ENCODE results near the gene PLD4.
"Not testable (repeated sequence)": the region's sequence is repeated elsewhere in the genome, so short reads cannot be mapped to it uniquely, and the experiment has no call there.

The PLD4 gene

DNA sequence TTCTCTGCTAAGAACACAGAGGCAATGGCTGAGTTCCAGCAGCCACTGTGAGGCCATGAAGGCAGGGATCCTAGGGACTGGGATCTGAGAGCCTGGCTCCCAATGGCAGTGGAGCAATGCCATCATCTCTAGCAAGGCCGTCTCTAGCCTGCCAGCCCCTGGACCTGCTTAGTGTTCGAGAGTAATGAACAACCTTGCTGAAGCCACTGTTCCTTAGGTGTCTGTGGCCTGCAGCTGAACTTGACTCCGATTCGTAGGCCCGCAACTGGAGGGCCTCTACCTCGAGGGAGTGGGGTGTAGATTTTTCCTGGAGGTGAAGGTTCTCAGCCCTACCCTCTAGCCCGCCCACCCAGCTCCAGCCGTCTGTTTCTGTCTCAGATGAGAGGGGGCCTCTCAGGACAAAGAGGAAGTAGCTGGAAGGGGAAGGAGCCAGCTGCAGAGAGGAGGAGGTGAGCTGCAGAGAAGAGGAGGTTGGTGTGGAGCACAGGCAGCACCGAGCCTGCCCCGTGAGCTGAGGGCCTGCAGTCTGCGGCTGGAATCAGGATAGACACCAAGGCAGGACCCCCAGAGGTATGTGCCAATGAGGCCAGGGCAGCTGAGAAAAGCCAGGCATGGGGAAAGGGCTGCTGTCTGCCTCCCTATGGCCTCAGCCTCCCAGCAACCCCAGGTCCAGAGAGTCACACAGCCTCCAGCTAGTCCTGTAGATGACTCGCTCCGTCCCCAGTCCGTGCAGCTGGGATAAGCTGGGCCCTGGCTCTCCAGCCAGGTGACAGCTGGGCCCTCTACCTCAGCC is at the start of gene PLD4:
PLD4 (plus strand) TSS at position 459 of the 793 bp plus-strand sequence. CDS start 2,262 bp downstream, outside the sequence.
- no peak for DNase-seq

DNA sequence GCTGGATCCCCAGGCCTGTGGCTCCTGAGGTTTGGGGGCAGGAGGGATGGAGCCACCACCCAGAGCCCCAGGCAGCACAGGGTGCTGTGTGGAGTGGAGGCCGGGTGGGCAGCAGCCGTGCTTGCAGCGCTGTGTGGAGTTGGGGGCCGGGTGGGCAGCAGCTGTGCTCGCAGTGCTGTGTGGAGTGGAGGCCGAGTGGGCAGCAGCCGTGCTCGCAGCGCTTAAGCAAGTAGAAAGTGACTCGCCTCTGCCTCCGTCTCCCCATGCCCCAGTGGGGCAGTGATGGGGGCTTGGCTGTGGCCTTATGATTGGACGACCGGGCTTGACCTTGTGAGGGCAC is 49.3 kb upstream of the PLD4 start:
- DNase-seq = no peak

DNA sequence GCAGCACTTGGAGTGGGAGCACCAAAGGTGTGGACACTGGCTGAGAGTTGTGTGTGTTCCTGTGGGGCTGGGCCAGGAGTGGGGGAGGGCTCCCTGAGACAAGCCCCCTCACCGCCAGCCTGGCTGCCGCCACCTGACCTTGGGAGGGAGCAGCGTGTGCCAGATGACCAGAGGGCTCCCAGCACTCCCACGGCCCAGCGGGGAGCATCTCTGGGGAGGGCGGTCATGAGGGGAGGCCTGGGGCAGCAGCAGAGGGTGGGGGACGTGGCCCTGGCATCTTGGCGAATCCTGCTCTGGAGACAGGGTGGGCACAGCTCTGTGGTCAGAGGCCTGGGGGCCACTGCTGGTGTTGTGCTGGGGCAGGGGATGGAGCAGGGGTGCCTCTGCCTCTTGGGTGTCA is 48.9 kb upstream of the PLD4 start:
- DNase-seq = no peak

- no peak for DNase-seq
Measured at GRCh38 chr14:104876251-104876699, 48.4 kb upstream of the PLD4 start.

- no peak for DNase-seq
Measured at GRCh38 chr14:104877066-104877805, 47.4 kb upstream of the PLD4 start.

GRCh38 chr14:104877806-104878550 is 46.7 kb upstream of the PLD4 start:
- DNase-seq = no peak

DNA sequence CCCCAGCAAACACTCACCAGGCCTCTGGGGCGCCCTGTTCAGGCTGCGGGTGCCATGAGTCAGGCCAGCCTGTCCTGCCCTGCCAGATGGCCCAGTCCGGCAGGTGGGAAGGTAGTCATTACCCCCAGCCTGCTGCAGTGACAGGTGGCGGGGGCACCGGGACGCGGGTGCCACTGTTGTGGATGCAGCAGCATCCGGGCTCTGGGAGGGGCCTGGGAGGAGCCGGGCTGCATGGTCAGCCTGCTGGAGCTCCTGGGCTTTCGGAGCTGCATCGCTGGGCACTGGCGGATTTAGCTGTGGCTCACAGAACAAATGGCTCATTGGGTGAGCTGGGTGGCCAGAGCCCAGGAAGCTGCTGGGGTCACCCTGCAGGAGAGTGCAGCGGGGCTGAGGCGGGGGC is 46.1 kb upstream of the PLD4 start:
- no peak for DNase-seq

DNA sequence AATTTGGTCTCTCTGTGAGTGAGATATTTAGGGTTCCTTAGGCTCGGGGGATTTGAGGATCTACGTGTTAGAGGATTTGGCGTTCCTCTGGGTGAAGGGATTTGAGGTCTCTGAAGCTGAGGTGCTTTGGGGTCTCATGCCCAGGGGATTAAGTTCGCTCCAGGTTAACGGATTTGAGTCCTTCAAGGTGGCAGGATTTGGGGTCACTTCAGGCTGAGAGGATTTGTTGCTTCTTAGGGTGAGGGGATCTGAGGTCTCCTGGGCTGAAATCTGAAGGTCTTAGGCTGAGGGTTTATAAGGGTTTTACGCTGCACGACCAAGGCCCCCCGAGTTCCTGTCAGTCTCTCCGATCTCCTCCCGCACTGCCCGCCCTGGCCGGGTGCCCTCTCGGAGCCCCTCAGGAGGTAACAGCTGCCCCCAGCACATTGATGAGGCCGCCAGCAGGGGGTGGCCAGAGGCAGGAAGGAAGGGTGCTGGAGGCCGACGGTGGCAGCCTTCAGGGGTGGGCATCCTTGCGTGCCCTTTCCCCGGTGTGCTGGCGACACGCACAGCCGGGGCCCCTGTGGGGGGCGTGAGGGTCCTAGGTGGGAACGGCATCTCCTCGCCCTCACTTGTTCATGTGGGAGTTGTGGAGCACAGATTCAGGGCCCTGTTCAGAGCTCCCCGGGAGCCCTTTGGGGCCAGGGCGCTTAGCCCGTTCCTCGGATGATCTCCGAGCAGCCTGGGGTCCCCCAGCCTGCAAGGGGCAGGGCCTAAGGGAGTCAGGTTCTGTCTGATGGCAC is 45.3 kb upstream of the PLD4 start:
- DNase-seq = no peak

DNA sequence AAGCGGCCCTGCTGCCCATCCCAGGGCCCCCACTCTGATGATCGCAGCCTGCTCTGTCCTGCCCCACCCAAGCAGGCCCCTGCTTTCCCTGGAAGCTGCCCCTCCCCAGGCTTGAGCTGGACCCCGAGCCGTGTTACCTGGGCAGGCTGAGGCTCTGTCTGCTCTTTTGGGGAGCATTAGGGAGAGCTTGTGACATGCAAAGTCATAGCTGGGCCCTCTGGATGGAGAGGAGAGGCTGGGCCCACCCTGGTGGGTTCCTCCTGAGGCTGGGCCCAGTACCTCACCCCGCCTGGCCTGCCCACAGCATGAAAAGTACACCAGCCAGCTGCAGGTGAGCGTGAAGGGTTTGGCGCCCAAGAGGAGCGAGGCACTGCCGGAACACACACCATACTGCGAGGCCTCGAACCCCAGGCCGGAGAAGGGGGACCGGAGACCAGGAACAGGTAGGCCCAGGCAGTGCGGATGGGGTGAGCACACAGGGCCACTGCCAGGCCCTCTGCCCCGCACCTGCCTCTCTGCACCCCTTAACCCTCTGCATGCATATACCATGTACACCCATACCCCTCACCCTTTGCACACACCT is 44.6 kb upstream of the PLD4 start:
- DNase-seq = no peak

DNA sequence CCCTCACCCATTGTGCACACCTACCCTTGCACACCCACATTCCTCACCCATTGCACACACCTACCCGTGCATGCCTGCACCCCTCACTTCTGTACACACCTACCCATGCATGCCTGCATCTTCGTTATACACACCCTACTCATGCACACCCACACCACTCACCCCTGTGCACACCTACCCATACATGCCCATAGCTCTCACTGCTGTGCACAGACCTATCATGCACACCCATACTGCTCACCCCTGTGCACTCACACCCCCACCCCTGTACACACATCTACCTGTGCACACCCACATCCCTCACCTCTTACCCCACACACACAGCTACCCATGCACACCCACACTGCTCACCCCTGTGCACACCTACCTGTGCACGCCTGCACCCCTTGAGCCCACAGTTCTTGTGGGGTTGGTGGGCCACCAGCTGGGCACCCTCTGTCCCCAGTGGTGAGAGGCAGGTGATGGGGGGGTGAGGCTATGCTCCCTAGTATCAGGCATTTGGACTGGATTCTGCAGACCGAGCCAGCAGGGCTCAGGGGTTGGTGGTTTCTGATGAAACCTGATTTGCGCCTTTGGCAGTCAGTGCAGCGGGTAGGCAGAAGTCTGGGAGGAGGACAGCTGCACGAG is 44.0 kb upstream of the PLD4 start:
- no peak for DNase-seq

DNA sequence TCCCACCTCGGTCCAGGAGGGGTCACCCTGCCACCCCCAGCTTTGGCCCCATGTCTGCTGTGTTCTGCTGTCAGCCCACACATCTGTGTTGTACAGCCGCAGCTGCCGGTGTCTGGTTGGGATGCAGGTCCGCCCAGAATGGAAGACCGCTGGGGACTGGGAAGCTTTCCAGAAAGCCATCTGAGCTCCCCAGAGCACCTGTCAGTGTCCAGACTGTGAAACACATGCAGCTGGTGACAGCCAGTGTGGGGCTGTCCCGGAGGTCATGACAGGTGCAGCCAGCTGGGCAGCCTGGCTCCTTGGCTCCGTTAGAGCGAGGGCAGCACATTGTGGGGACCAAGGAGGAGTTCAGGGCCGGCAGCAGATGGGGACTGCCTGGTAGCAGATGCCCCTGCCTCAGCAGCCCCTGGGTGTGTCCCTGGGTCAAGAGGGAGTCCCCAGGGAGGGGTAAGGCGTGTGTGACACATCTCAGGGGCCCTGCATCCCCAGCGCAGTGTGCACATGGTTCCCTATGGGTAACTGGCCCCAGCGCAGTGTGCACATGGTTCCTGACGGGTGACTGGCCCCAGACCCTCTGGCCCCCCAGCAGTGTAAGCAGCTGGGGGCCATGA is 43.2 kb upstream of the PLD4 start:
- DNase-seq = no peak

DNA sequence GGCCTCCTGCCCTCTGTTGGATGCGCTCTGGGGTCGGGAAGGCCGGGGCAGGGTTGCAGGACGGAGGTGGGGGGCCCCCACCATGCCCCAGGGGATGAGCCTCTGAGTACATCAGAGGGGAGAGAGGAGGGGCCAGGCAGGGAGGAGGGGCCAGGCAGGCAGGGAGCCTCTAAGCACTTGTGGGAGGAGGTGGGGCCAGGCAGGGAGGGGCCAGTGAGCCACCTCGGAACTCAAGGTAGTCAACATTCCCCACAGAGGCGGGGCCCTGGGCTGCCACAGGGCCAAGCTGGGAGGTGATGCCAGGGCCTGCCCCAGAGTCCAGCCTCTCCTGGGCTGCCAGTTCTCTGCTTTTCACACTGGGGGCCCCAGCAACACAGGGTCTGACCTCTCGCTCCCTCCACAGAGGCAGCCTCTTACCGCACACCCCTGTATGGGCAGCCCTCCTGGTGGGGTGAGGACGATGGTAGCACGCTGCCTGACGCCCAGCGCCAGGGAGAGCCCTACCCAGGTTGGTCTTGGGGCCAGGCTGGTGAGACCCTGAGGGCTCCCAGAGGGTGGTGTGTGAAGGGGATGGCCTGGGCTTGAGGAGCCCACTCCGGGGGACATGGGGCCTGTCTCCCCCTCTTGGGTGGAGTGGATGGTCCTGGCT is 42.2 kb upstream of the PLD4 start:
- no peak for DNase-seq

DNA sequence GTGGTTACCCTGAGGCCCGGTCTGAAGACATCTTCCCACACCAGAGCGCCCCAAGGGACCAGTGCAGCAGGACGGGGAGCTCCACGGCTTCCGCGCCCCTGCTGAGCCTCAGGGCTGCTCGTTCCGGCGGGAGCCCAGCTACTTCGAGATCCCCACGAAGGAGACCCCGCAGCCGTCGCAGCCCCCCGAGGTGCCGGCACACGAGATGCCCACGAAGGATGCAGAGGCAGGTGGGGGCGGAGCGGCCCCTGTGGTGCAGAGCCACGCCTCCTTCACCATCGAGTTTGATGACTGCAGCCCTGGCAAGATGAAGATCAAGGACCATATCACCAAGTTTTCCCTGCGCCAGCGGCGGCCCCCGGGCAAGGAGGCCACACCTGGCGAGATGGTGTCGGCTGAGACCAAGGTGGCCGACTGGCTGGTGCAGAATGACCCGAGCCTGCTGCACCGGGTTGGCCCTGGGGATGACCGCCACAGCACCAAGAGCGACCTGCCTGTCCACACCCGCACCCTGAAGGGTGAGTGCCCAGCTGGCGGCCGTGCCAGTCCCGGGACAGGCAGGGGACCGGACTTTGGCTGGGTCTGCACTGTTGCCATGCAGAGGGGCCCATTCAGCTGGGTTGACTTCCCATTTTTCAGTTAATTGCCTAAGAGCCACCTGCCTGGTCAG is 41.6 kb upstream of the PLD4 start:
- DNase-seq = no peak

DNA sequence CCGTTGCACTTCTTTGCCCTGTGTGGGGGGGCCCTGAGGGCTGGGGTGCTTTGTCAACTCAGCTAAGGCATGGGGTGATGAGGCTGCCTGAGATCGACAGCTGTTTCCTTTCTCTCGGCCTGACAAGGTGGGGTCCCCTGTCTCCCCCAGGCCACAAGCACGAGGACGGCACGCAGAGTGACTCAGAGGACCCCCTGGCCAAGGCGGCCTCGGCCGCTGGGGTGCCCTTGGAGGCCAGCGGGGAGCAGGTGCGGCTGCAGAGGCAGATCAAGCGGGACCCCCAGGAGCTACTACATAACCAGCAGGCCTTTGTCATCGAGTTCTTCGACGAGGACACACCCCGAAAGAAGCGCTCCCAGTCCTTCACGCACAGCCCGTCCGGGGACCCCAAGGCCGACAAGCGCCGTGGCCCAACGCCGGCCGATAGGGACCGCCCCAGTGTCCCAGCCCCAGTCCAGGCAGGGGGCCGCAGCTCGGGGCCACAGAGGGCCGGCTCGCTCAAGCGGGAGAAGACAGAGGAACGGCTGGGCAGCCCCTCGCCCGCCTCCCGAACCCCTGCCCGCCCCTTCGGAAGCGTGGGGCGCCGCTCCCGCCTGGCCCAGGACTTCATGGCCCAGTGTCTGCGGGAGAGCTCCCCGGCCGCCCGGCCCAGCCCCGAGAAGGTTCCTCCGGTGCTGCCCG is 40.9 kb upstream of the PLD4 start:
- no peak for DNase-seq

- DNase-seq = not testable (repeated sequence)
Measured at GRCh38 chr14:104884381-104884780, 40.3 kb upstream of the PLD4 start.

- DNase-seq = no peak
Measured at GRCh38 chr14:104885031-104885972, 39.4 kb upstream of the PLD4 start.

DNA sequence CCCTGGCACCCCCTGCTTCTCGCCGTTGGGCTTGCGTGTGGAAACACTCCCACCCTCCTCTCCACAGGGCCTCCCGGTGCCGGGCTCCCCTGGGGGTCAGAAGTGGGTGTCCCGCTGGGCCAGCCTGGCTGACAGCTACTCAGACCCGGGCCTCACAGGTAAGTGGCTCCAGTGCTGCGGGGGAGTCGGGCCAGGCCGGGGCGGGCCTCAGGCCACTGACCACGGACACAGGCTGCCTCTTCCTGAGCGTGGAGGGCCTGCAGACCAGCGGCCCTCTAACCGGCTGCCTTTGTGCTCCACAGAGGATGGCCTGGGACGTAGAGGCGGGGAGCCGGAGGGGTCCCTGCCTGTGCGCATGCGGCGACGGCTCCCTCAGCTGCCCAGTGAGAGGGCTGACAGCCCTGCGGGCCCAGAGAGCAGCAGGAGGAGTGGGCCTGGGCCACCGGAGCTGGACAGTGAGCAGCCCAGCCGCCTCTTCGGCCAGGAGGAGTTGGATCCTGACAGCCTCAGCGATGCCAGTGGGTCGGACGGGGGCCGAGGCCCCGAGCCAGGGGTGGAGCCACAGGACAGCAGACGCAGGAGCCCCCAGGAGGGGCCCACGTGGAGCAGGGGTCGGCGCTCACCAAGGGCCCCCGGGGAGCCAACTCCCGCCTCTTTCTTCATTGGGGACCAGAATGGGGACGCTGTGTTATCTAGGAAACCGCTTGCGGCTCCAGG is 38.5 kb upstream of the PLD4 start:
- no peak for DNase-seq

Measured in NCI-H1417 treated with DMSO at 0.1 percent for 48 hours (cell line).